HG02642 (cell line): ENCODE measurements around the gene ZFPL1.
A peak's percentile ranks its signal among the peaks of the same experiment; 100 is the strongest.

Experiments used
- ATAC-seq: cut with Tn5 transposase; IDR thresholded peaks from one replicate; pipeline ENCODE4 v1.9.1; 2021; ENCODE audit warnings: mild to moderate bottlenecking; ENCODE audit not compliant: unreplicated experiment, poor library complexity

Gene ZFPL1

DNA sequence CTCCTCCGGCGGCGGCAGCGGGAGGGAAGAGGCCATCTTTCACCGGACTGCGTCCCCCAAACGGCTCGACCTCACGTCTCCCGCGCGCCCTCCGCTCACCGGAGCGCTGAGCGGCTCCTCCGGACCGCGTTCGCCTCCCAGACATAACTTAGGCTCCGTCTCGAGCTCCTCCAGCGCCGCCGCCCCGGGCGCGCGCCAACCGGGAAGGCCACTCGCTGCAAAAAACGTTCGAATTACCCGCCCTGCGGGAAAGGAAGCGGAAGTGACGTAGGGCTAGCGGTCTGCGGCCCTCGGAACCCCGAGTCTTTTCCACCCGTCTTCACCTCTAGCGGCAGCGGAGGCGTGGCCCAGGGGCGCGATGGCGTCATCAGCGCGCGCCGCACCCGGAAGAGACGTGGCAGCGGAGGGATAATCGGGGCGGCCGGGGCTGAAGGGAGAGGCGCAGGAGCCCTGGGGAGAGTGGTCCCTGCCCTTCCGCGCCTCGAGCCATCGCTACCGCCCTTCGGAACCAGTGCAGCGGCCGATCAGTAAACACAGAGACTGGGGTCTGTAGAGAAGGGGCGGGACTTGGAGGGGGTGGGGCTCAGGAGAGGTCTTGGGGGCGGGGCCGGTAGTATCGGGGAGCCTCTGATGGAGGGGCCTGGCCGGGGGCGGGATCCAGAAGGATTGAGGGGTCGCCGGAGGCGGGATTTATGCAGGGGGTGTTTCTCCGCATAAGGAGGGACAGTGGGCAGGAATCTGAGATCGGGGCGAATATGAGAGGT lies at the start of gene ZFPL1, which contains the start of gene CDCA5:
TSS of gene ZFPL1 (plus strand) at position 389 of the 764 bp plus-strand sequence. CDS start 477 bp downstream, outside the sequence.
TSS of gene CDCA5 (minus strand) at position 207 of the 764 bp plus-strand sequence. CDS start at position 145, 62 bp downstream.
- peak; percentile 80 for ATAC-seq

DNA sequence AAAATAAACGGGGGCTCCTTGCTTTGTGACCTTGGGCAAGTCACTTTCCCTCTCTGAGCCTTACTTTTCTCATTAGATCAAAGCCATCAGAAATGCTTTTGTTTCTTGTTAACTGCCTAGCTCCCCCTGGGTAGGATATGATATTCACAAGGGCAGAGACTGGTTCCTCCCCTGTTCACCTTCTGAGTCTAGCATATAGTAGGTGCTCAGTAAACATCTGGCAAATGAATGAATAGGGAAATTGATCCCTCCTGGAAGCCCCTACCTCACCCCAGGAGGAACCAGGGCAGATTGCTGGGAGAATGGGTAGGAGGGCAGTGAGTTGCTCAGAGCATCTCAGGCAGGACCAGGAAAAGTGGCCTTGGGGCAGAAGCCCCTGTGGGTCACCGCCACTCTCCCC lies 49.6 kb upstream of the ZFPL1 start:
- ATAC-seq = no peak

DNA sequence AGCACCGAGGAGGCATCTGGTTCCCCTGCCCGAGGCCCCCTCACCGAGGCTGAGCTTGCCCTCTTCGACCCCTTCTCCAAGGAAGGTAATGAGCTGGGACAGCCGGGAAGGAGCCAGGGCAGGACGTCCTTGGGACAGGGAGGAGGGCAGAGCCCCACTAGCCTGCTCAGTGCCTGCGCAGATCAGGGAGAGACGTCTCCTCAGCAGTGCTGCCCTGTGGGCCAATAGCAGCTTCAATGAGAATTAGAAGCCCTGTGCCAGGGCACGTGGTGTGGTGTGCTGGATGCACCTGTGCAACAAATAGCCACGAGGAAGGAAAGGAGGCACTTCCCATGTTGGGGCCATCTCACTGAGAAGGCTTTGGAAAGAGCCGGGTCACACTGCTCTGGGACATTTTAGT lies 48.4 kb upstream of the ZFPL1 start:
- no peak for ATAC-seq

DNA sequence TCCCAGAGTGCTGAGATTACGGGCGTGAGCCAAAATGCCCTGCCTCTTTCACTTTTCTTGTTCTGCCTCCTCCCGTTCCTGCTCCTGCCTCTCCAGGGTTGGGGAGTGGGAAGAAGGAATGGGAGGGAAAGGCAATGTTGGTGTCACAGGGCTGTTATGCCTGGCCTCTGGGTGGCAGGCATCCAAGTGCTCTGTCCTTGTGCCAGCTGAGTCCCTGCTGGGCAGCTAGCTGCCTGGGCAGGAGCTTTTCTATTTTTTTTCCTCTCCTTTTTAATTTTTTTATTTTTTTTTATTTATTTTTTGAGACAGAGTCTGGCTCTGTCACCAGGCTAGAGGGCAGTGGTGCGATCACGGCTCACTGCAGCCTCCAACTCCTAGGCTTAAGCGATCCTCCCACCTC lies 47.1 kb upstream of the ZFPL1 start:
- ATAC-seq = no peak

DNA sequence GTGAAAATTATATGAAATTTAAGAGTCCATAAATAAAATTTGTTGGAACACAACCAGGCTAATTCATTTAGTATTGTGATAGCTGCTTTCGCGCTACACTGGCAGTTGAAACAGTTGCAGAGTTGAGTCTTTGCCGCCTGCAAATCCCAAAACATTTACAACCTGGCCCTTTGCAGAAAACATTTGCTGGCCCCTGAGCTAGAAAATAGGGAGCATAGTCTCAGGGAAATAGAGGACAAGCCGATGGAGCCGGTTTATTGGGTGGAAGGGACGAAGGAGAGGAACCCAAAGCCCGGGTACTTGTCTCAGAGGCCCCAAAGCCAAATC lies 43.5 kb upstream of the ZFPL1 start:
- ATAC-seq = no peak

DNA sequence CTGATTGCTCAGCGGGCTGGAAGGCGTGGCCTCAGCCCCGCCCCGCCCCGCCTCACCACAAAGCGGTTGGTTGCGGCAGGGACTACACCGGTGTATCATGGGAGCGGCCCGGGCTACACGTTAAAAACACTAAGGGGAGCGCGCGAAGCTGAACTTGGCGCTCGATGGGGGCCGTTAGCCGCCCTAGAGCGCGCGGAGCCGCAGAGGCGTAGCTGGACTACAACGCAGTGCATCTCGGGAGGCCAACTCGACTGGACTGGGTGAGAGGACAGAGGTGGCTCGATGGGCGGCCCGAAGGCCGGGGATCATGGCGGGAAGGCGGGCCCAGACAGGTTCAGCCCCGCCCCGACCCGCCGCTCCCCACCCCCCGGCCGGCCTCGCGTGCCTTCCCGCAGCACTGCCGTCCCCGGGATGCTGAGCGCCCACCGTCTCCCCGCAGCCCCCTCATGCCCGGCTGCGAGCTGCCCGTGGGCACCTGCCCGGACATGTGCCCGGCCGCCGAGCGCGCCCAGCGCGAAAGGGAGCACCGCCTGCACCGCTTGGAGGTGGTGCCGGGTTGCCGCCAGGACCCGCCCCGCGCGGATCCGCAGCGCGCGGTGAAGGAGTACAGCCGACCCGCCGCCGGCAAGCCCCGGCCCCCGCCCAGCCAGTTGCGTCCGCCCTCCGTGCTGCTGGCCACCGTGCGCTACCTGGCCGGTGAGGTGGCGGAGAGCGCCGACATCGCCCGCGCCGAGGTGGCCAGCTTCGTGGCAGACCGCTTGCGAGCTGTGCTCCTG lies 43.0 kb upstream of the ZFPL1 start, which contains the start of gene SAC3D1:
TSS of gene SAC3D1 (plus strand) at position 364 of the 776 bp plus-strand sequence. CDS start at position 447, 83 bp downstream.
- ATAC-seq = peak; percentile 89

DNA sequence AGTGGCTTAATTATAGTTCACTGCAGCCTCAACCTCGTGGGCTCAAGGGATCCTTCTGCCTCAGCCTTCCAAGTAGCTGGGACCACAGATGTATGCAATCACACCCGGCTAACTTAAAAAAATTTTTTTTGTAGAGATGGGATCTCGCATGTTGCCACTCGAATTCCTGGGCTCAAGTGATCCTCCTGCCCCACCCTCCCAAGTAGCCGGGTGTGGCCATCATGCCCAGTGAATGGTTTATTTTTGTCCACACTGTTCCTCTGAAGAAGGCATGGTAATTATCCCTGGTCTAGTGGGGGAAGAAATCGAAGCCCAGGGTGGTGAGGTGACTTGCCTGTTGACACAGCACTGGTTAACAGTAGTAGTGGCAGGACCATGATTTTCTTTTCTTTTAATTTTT lies 41.1 kb upstream of the ZFPL1 start:
- no peak for ATAC-seq

DNA sequence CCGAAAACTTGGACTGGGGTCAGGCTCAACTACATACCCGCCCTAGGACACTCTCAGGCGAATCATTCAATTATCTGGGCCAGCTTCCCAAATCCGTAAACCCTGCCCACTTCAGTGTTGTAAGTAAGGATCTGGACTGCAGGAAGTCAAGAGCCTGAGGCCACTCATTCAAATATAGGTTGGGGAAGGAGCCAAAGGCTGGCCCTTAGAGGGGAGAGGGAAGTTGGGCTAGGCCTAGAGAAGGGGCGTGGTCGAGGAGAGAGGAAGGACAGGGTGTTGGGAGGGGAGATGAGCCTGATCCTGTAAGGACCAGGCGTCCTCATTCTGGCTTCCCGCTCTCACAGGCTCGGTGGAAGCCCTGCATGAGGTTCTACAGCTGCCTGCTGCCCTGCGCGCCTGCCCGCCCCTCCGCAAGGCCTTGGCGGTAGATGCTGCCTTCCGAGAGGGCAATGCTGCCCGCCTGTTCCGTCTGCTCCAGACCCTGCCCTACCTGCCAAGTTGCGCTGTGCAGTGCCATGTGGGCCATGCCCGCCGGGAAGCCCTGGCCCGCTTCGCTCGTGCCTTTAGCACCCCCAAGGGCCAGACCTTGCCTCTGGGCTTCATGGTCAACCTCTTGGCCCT lies 40.0 kb upstream of the ZFPL1 start:
- ATAC-seq = no peak

DNA sequence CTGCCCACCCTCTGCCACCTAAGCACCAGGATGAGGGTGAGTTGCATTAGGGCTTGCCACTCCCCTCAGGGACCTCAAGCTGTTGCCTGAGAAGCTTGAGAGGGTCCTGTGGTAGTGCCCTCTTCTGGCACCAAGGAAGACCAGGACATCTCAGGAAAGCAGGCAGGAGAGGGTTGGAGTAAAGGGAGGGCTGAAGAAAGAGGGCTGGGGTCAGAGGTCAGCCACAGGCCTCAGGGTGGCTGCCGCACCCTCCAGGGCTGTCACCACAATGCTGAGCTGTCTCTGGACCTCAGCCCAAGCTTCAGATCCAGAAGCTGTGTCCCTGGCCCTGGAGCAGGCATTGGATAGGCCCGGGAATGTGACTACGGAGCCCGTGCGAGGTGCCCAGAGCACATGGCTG lies 39.0 kb upstream of the ZFPL1 start:
- no peak for ATAC-seq

DNA sequence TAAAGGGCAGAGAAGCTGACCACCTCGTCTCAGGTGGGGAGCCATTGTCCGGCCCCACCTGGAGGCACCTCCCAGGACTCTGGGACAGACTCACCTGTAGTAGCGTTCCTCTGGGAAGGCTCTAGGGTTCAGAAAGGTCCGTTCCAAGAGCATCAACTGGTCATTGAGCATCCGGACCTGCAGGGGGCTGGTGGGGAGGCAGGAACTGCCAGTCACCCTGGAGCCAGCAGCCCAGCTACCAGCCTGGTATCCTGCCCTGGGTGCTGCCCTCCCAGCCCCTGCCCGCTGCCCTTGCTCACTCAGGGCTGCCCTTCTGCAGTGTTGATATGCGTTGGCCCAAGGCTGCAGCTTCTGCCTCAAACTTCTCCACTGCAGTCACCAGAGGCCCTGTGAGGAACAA lies 38.3 kb upstream of the ZFPL1 start:
- no peak for ATAC-seq

DNA sequence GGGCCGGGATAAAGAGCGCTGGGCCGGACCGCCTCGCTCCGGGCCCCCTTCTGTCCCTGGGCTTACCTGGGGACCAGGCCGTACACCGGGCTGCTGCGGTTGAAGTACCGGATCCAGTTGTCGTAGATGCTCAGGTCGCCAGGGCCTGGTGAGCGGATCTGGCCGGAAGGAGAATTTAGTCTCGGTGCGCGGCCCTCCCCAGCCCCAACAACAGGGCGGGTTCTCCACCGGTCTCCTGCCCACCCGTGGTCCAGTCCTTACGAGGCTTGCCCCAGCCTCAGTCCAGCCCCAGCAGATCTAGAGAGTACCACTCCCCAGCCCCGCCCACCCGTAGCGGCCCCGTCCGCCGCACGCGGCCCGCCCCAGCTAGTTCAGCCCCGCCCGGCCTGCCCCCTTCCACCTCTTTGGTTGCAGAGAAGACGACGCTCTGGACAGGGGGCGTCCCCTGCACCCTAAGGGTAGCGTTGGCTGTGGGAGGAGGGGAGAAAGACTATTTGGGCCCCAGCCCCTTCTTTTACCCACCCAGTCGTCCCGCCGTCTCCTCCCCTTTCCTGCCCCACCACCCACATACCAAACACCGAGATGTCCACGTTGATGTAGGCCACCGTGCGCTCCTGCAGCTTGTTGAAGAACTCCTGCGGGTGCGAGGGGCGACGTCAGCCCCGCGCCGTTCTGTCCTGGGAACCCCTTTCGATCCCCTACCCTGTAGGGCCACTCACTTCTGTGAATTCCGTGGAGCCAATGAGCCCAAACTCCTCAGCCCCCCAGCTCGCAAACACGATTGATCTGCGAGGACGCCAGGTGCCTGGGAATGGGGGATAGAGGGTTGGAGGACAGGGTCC lies 36.2 kb upstream of the ZFPL1 start:
- ATAC-seq = no peak

DNA sequence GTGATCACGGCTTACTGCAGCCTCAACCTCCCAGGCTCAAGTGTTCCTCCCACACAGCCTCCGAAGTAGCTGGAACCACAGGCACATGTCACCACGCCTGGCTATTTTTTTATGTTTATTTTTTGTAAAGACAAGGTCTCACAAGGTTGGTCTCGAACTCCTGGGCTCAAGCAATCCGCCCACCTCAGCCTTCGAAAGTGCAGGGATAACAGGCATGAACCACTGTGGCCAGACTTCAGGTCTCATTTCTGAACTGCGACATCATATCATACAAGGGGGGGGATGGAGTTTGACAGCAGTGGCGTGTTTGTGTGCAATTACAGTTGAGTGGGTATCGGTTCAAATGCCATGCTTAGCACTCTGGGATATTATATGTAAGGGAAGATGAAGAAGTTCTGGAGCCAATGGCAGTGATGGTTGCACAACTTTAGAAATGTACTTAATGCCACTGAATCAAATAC lies 32.6 kb upstream of the ZFPL1 start:
- ATAC-seq = no peak

DNA sequence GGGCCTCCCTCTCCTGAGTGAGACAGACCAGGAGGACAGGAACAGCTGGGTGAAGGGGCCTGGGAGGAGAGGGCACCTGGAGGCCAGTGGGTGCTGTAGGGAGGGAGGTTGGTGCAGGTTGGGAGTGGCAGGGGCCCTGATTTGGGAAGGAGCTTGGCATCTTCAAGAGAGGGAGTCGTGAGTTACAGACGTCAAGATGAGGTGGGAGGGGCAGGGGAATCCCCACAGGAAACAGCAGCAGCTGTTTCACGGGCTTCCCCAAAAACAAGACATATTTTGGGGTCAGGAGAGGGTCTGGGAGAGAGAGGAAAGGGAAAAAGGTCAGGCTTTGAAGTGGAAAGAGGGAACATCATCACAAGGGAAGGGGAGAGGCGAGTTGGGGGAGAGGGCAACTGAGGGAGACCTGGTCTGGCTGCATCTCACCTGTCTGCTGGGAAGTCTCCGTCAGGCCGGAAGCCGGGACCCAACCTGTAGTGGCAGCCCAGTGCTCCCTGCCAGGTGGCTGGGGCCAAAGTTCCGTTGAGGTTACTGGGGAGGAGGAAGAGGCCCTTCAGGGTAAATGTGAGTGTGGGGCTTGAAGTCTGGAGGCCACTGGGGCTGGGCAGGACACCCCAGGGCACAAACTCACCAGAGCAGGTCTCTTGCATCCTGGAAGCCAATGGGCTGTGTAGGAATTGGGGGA lies 30.1 kb upstream of the ZFPL1 start:
- no peak for ATAC-seq

DNA sequence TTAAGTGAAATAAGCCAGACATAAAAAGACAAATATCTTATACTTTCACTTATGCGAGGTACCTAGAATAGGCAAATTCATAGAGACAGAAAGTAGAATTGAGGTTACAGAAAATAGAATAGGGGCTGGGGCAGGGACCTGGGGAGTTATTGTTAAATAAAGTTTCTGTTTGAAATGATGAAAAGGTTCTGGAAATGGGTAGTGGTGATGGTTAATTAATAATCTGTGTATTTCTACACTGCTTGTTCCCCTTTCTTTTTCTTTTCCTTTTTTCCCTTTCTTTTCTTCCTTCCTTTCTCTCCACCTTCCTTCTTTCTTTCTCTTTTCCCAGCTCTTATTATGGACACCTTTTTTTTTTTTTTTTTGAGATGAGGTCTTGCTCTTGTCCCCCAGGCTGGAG lies 28.5 kb upstream of the ZFPL1 start:
- ATAC-seq = no peak

DNA sequence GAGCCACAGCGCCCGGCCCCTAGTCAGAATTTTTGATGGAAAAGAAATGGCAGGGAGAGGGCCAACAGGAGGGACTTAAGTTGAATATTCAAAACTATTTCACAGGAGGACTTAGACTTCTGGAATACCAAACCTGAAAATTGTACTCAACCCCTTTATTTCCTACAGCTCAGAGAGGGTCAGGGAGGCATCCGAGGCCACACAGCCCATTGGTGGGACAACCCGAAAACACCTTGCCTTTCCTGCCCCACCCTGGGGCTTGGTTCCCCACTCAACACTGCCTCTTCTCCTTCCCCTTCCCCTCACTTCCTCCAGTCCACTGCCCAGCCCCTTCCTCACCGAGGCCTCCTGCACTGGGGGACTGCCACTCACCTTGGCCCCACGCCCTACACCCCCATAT lies 27.0 kb upstream of the ZFPL1 start:
- no peak for ATAC-seq

DNA sequence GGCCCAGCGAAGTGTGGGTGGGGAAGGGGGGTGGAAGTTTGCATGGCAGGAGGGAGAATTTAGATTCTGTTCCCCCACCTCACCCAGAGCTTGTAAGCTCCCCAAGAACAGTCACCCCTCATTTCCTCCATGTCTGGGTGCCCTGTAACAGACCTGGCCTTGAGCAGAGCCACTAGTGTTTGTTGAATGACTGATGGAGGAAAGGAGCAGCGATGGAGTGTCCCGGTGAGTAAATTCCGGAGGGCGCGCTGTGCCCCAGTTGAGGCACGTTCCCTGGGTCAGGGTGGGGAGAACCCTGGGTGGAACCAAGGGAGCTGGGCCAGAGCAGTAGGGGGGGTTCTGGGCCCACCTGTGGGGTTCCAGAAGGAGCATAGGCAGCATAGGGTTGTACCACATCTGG lies 26.5 kb upstream of the ZFPL1 start:
- no peak for ATAC-seq

DNA sequence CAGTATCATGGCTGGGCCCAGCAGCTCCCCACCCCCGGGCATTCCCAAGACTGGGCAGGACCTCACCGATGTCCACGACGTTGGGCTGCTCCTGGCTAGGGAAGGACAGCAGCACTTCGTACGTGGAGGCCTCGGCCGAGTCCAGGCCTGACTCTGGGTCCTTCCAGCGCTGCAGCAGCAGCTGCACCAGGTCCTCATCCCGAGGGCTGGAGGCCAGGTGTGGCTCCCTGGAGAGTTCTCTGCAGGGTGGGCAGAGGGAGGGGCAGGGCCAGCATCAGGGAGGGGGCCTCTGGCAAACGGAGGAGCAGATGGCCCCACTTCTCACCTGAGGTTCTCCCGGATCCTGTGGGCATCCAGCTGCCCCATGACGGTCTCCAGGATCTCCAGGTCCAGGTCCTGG lies 26.0 kb upstream of the ZFPL1 start:
- no peak for ATAC-seq

DNA sequence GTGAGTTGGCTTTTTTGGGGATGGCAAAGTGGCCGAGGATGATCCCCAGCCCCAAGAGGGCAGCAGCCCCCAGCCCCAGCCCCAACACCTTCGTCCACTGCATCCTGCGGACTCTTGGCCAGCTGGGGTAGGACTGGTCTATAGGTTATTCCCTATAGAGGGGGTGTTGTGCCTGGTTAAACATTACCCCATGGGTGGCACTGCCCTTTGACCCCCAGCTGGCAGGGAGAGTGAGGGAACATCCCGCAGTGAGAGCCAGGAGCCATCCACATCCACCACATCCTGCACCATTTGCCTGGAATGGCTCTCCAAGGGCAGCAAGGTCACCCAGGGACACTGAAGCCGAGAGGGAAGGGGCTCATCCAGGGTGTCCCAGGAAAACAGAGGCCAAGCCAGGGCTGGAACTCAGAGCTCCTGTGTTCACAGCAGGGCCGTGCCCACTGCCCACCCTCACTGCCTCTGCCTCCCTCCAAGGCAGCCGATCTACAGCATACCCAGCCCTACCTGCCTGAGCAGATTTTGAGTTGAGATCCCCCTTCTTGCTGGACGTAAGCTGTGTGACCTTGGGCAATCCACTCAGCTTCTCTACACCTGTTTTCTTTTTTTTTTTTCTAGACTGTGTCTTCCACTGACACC lies 25.5 kb upstream of the ZFPL1 start, which contains the start of gene NAALADL1:
TSS of gene NAALADL1 (minus strand) at position 135 of the 636 bp plus-strand sequence. CDS start at position 103, 32 bp downstream.
- ATAC-seq = no peak

DNA sequence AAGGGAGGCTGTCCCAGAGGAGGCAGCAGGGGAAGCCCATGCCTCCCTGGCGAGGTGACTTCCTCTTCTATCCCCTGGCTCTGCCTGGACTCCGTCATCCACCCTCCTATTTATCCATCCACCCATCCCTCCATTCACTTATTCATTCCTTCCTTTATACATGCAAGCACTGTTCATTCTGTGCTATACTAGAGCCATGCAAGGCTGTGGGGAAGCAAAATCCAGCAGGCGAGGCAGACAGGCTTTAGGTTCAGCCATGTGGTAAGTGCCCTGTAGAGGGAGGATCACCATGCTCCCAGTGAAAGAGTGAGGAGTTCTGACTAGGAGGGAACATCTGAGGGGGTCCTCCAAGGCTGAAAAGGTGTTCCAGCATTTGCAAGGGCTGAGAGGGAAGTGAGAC lies 24.5 kb upstream of the ZFPL1 start:
- no peak for ATAC-seq
